ENCODE results near the gene NID2. TPM values are rescaled to one million over a fixed set of nuclear protein-coding genes. Genes with fewer than 3 reads are reported as not detected.

NID2 gene
- total and polyA plus RNA-seq, 10 of the 15 experiments (the other 5 are each of a cell fraction or from before 2014, with no cell fraction given): 0.04 to 0.49 (median 0.23) TPM; not detected in 3

DNA sequence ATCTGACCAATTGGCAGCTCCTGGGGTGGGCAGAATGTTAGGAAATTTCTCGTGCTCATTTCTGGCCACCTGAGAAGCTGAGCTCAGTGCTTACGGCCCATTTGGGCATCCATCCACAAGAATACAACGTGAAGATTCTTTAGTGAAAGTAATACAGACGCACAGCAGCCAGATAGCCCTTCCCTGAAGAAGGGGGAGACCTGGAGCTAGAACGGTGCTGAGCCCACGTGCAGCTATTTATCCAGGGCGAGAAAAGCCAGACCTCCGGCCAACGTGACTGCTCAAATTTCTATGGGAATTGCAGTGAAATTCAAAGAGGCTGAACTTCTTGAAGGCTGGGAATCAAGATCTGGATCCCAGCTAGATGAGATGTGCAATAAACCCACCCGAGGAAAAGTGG lies 20.7 kb downstream of the NID2 start:
- Histone ChIP-seq H2AFZ (ENCODE audit: control insufficient read depth, low read depth, low read length) (no peak overlapping the region), H3K4me2 (ENCODE audit: control insufficient read depth, insufficient read depth) (no peak overlapping the region), H3K9ac (ENCODE audit: control insufficient read depth, insufficient read depth, low read length) (no peak overlapping the region), H3K4me3 (no peak overlapping the region), H3K27me3 (replicated peaks in 1 of 2; ENCODE audit: control insufficient read depth in 2 of 2, insufficient read depth in 2 of 2, low read length in 1 of 2) (peaks cover 0 to 1% of the 10 kb centered on the region in 2 experiments; a peak in 1 of 4 replicates), H3K79me2 (ENCODE audit: control insufficient read depth, insufficient read depth, low read length) (no peaks in the 10 kb centered on the region), H3K9me3 (replicated peaks; ENCODE audit: control insufficient read depth, insufficient read depth, low read length) (no peaks in the 10 kb centered on the region), H3K27ac (ENCODE audit: control insufficient read depth, insufficient read depth) (no peak overlapping the region), H3K36me3 (ENCODE audit: control insufficient read depth in 2 of 2, insufficient read depth in 2 of 2, low read length in 1 of 2) (no peaks in the 10 kb centered on the region), H4K20me1 (ENCODE audit: control insufficient read depth, insufficient read depth) (no peaks in the 10 kb centered on the region), H3K4me1 (ENCODE audit: control insufficient read depth, insufficient read depth, low read length) (no peaks in the 10 kb centered on the region)
- ChIA-PET RAD21 (ENCODE audit: unreplicated experiment) (no interaction called here), CTCF (interaction anchor here (1.0 to 1.1 kb wide), 2 partner anchors 16 to 52 kb away, joined by 3 to 5 read pairs; no protein-coding TSS in a partner anchor), POLR2A (no interaction called here), SMC1A (ENCODE audit: uncharacterized antibody, unreplicated experiment) (interaction anchor here (0.6 kb wide), 1 partner anchor 1045 kb away, joined by 3 read pairs; no protein-coding TSS in a partner anchor)
- intact Hi-C loops (cut with micrococcal nuclease; ENCODE audit: unreplicated experiment): no loop called here
- no peak for TF ChIP-seq KAT2A (conservative IDR thresholded peaks at IDR 0.05; ENCODE audit: control insufficient read depth, low read depth, low read length)
- no peak for TF ChIP-seq RAD51 (IDR thresholded peaks at IDR 0.05)
- TF ChIP-seq, protein P1, sequence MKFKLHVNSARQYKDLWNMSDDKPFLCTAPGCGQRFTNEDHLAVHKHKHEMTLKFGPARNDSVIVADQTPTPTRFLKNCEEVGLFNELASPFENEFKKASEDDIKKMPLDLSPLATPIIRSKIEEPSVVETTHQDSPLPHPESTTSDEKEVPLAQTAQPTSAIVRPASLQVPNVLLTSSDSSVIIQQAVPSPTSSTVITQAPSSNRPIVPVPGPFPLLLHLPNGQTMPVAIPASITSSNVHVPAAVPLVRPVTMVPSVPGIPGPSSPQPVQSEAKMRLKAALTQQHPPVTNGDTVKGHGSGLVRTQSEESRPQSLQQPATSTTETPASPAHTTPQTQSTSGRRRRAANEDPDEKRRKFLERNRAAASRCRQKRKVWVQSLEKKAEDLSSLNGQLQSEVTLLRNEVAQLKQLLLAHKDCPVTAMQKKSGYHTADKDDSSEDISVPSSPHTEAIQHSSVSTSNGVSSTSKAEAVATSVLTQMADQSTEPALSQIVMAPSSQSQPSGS (IDR thresholded peaks at IDR 0.05; ENCODE audit: low read length): no peak
- TF ChIP-seq, protein P2, sequence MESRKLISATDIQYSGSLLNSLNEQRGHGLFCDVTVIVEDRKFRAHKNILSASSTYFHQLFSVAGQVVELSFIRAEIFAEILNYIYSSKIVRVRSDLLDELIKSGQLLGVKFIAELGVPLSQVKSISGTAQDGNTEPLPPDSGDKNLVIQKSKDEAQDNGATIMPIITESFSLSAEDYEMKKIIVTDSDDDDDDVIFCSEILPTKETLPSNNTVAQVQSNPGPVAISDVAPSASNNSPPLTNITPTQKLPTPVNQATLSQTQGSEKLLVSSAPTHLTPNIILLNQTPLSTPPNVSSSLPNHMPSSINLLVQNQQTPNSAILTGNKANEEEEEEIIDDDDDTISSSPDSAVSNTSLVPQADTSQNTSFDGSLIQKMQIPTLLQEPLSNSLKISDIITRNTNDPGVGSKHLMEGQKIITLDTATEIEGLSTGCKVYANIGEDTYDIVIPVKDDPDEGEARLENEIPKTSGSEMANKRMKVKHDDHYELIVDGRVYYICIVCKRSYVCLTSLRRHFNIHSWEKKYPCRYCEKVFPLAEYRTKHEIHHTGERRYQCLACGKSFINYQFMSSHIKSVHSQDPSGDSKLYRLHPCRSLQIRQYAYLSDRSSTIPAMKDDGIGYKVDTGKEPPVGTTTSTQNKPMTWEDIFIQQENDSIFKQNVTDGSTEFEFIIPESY (IDR thresholded peaks at IDR 0.05): no peak
- TF ChIP-seq, protein P3, sequence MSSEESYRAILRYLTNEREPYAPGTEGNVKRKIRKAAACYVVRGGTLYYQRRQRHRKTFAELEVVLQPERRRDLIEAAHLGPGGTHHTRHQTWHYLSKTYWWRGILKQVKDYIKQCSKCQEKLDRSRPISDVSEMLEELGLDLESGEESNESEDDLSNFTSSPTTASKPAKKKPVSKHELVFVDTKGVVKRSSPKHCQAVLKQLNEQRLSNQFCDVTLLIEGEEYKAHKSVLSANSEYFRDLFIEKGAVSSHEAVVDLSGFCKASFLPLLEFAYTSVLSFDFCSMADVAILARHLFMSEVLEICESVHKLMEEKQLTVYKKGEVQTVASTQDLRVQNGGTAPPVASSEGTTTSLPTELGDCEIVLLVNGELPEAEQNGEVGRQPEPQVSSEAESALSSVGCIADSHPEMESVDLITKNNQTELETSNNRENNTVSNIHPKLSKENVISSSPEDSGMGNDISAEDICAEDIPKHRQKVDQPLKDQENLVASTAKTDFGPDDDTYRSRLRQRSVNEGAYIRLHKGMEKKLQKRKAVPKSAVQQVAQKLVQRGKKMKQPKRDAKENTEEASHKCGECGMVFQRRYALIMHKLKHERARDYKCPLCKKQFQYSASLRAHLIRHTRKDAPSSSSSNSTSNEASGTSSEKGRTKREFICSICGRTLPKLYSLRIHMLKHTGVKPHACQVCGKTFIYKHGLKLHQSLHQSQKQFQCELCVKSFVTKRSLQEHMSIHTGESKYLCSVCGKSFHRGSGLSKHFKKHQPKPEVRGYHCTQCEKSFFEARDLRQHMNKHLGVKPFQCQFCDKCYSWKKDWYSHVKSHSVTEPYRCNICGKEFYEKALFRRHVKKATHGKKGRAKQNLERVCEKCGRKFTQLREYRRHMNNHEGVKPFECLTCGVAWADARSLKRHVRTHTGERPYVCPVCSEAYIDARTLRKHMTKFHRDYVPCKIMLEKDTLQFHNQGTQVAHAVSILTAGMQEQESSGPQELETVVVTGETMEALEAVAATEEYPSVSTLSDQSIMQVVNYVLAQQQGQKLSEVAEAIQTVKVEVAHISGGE (CRISPR knock-in tag; IDR thresholded peaks at IDR 0.05): no peak
- TF ChIP-seq ZNF384 (IDR thresholded peaks at IDR 0.05; ENCODE audit: borderline replicate concordance, low read depth, low read length): no peak
- TF ChIP-seq RELA (IDR thresholded peaks at IDR 0.05; ENCODE audit: borderline replicate concordance, partially characterized antibody): no peak
- no peak for TF ChIP-seq CHD4 (IDR thresholded peaks at IDR 0.05)
- no peak for TF ChIP-seq ZNF24 (IDR thresholded peaks at IDR 0.05)
- WGBS (ENCODE audit: insufficient coverage, insufficient replicate concordance, low lambda C conversion rate, missing lambda C conversion rate): 39% methylated on average over 10 of the region's 10 CpGs
- DNase-seq (ENCODE audit: low read depth, low spot score) (no peak), ATAC-seq (no peak), FAIRE-seq (no peak)
- in situ Hi-C loops (cut with MboI): loop anchor here (10.0 kb wide), 1 partner anchor 227 kb away; no protein-coding TSS in a partner anchor
- BruUV-seq (replicated peaks): no TSS peak

Data from GM12878 (cell line).